Body of pancreas (tissue), 4 donors: ENCODE measurements around the gene COQ5. TPM values are rescaled to one million over a fixed set of nuclear protein-coding genes. Genes with fewer than 3 reads are reported as not detected.

Experiments
- ATAC-seq: fragments of 150-250 bp; one replicate; pipeline ENCODE4 v1.9.1; 2016
- DNase-seq, 4 donors: peaks; one replicate each; pipeline ENCODE4 v3.0.0-alpha.2; 2019
- H3K27ac ChIP-seq, 4 donors: fragments of 200-600 bp; sonication (generic); 1 replicate in 3 of 4; 2 replicates in 1 of 4; pipeline versions ENCODE4 v1.5.1 to v1.6.1; 2016 to 2019; ENCODE audit warnings: mild to moderate bottlenecking in 1 of 4, mixed read lengths in 1 of 4, moderate library complexity in 1 of 4
- H3K27me3 ChIP-seq, 2 donors: fragments of 200-600 bp; sonication (generic); one replicate each; pipeline ENCODE4 v1.6.0; 2016; ENCODE audit warnings: mild to moderate bottlenecking in 1 of 2
- H3K36me3 ChIP-seq, 2 donors: fragments of 200-600 bp; sonication (generic); replicated peaks in 1 of 2; 2 replicates each; pipeline ENCODE4 v1.5.1; 2016; ENCODE audit warnings: low read depth in 2 of 2; ENCODE audit not compliant: insufficient read depth in 1 of 2
- H3K4me1 ChIP-seq: fragments of 200-600 bp; sonication (generic); one replicate; pipeline ENCODE4 v1.6.0; 2016
- H3K4me3 ChIP-seq, 2 donors: fragments of 200-600 bp; sonication (generic); 1 replicate in 1 of 2; 2 replicates in 1 of 2; pipeline ENCODE4 v1.5.1; 2016 to 2019
- H3K9me3 ChIP-seq, 3 donors: fragments of 200-600 bp; sonication (generic); 1 replicate in 2 of 3; 2 replicates in 1 of 3; pipeline ENCODE4 v1.5.1; 2016
- POLR2A ChIP-seq, 3 donors: fragments of 450-650 bp; IDR thresholded peaks; one replicate each; pipeline ENCODE4 v1.6.1; 2016; ENCODE audit warnings: antibody characterized with exemption in 3 of 3, mild to moderate bottlenecking in 2 of 3
- WGBS, 2 donors: methylation state at CpG; one replicate each; pipeline ENCODE4 v1.1.5; 2017; 5-methylcytosine and 5-hydroxymethylcytosine counted together
- intact Hi-C: fragments of 100-400 bp; cut with DNase I; formaldehyde crosslinking; loops from one replicate; pipeline ENCODE4 v1.15.1; 2023
- total RNA-seq, 2 donors: library from RNA; depleted of rRNA; stranded (reverse); fragments of >200 nt; gene quantifications; one replicate each; pipeline ENCODE4 v1.1.0, GENCODE V29; 2016
- TF ChIP-seq, protein P1 (sequence below), 7 experiments: fragments of 450-650 bp in 4 of 7; fragments of 200-600 bp in 3 of 7; sonication (generic) in 3 of 7; IDR thresholded peaks; one replicate each; pipeline ENCODE4 v1.5.1; 2016 to 2019; ENCODE audit warnings: antibody characterized with exemption in 7 of 7

COQ5 gene
- total RNA-seq, 2 donors from 2014 or later = 9.6 to 24.1 TPM

GRCh38 chr12:120563495-120563894 lies 34.5 kb upstream of the COQ5 start:
- no peak for DNase-seq
- TF ChIP-seq, protein P1, sequence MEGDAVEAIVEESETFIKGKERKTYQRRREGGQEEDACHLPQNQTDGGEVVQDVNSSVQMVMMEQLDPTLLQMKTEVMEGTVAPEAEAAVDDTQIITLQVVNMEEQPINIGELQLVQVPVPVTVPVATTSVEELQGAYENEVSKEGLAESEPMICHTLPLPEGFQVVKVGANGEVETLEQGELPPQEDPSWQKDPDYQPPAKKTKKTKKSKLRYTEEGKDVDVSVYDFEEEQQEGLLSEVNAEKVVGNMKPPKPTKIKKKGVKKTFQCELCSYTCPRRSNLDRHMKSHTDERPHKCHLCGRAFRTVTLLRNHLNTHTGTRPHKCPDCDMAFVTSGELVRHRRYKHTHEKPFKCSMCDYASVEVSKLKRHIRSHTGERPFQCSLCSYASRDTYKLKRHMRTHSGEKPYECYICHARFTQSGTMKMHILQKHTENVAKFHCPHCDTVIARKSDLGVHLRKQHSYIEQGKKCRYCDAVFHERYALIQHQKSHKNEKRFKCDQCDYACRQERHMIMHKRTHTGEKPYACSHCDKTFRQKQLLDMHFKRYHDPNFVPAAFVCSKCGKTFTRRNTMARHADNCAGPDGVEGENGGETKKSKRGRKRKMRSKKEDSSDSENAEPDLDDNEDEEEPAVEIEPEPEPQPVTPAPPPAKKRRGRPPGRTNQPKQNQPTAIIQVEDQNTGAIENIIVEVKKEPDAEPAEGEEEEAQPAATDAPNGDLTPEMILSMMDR (IDR thresholded peaks at IDR 0.05) = no peak
- TF ChIP-seq POLR2A (IDR thresholded peaks at IDR 0.05) = no peak
- 91 to 93% methylated on average over 5 to 11 of the region's 11 CpGs for WGBS, 2 donors
- Histone ChIP-seq H3K27ac (no peak overlapping the region), H3K9me3 (no peaks in the 10 kb centered on the region), H3K4me1 (no peaks in the 10 kb centered on the region), H3K27me3 (no peaks in the 10 kb centered on the region), H3K4me3 (no peak overlapping the region), H3K36me3 (peaks cover 14 to 69% of the 10 kb centered on the region in 2 donors)
- ATAC-seq = no peak
- intact Hi-C loops = no loop called here

DNA sequence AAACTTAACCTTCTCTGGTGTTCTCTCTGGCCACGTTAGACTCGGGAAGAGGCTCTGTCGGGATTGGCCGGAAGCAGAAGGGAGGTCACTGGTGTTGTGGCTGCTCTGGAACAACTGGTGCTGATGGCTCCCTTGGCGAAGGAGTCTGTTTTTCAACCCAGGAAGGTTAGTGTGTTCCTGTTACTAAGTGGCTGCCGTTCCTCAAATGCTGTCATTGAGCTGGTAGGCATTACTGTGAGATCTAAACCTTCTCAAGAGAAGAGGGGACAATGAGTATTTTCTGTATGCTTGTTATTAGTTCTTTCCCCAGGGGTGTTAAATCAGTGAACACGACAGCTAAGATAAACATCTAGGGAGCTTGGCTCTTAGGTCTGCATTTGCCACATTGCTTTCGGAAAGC lies 33.9 kb upstream of the COQ5 start:
- WGBS, 2 donors = 79 to 82% methylated on average over 8 of the region's 8 CpGs
- Histone ChIP-seq H3K4me3 (no peak overlapping the region), H3K27me3 (no peaks in the 10 kb centered on the region), H3K9me3 (no peaks in the 10 kb centered on the region), H3K27ac (no peak overlapping the region), H3K36me3 (peaks cover 12 to 66% of the 10 kb centered on the region in 2 donors), H3K4me1 (no peaks in the 10 kb centered on the region)
- DNase-seq = no peak
- intact Hi-C loops = no loop called here
- TF ChIP-seq, protein P1 (IDR thresholded peaks at IDR 0.05) = no peak
- no peak for TF ChIP-seq POLR2A (IDR thresholded peaks at IDR 0.05)
- ATAC-seq = no peak

- Histone ChIP-seq H3K4me3 (no peak overlapping the region), H3K27me3 (no peaks in the 10 kb centered on the region), H3K27ac (no peak overlapping the region), H3K36me3 (peaks cover 13 to 45% of the 10 kb centered on the region in 2 donors), H3K9me3 (no peaks in the 10 kb centered on the region), H3K4me1 (no peaks in the 10 kb centered on the region)
- 89 to 95% methylated on average over 2 of the region's 2 CpGs for WGBS, 2 donors
- intact Hi-C loops = no loop called here
- no peak for ATAC-seq
- DNase-seq = no peak
- TF ChIP-seq POLR2A (IDR thresholded peaks at IDR 0.05) = no peak
- TF ChIP-seq, protein P1 (IDR thresholded peaks at IDR 0.05) = no peak
These were observed 28.6 kb upstream of the COQ5 start for GRCh38 chr12:120557589-120557988.

GRCh38 chr12:120554678-120555077 lies 25.7 kb upstream of the COQ5 start:
- no peak overlapping the region for H3K4me3 ChIP-seq
- H3K27ac ChIP-seq = no peak overlapping the region
- H3K27me3 ChIP-seq = no peaks in the 10 kb centered on the region
- WGBS, 2 donors = 86 to 93% methylated on average over 1 of the region's 1 CpG
- H3K36me3 ChIP-seq = peaks cover 6 to 32% of the 10 kb centered on the region in 2 donors
- no peak for DNase-seq
- TF ChIP-seq POLR2A (IDR thresholded peaks at IDR 0.05) = no peak
- TF ChIP-seq, protein P1 (IDR thresholded peaks at IDR 0.05) = no peak
- H3K9me3 ChIP-seq = no peaks in the 10 kb centered on the region
- peaks cover 6% of the 10 kb centered on the region for H3K4me1 ChIP-seq
- intact Hi-C loops = no loop called here
- no peak for ATAC-seq

- intact Hi-C loops = no loop called here
- no peak overlapping the region for H3K27ac ChIP-seq
- H3K4me3 ChIP-seq = no peak overlapping the region
- WGBS, 2 donors = 55 to 58% methylated on average over 3 of the region's 3 CpGs
- peaks cover 0 to 16% of the 10 kb centered on the region in 2 donors for H3K36me3 ChIP-seq
- TF ChIP-seq, protein P1 (IDR thresholded peaks at IDR 0.05) = no peak
- no peak for TF ChIP-seq POLR2A (IDR thresholded peaks at IDR 0.05)
- DNase-seq (no peak), ATAC-seq (no peak)
- no peaks in the 10 kb centered on the region for H3K9me3 ChIP-seq
- peaks cover 56% of the 10 kb centered on the region for H3K4me1 ChIP-seq
- H3K27me3 ChIP-seq = no peaks in the 10 kb centered on the region
These were observed 17.1 kb upstream of the COQ5 start for GRCh38 chr12:120546050-120546386.
